HUES48 (cell line): Measurements from ENCODE around the gene CRIP3.

Experiments used
- H3K27ac ChIP-seq: one replicate; pipeline ENCODE4 v1.7.0; 2013; ENCODE audit warnings: low read depth, low read length, inconsistent platforms
- H3K27me3 ChIP-seq: 2 replicates; pipeline ENCODE4 v1.6.1; 2013; ENCODE audit warnings: mild to moderate bottlenecking, low read length; ENCODE audit not compliant: control insufficient read depth, insufficient read depth
- H3K36me3 ChIP-seq: 2 replicates; pipeline ENCODE4 v1.6.1; 2013; ENCODE audit warnings: low read length; ENCODE audit not compliant: control insufficient read depth, insufficient read depth
- H3K4me1 ChIP-seq: 2 replicates; pipeline ENCODE4 v1.6.1; 2013; ENCODE audit warnings: mild to moderate bottlenecking, low read length; ENCODE audit not compliant: control insufficient read depth, insufficient read depth
- H3K4me3 ChIP-seq: 2 replicates; pipeline ENCODE4 v1.5.1; 2013; ENCODE audit warnings: mild to moderate bottlenecking, low read depth, low read length
- H3K9ac ChIP-seq: 2 replicates; pipeline ENCODE4 v1.6.1; 2013; ENCODE audit warnings: mild to moderate bottlenecking, low read depth, low read length, moderate library complexity
- H3K9me3 ChIP-seq: 2 replicates; pipeline ENCODE4 v1.6.1; 2013; ENCODE audit warnings: low read length; ENCODE audit not compliant: control insufficient read depth, insufficient read depth

CRIP3 gene

GRCh38 chr6:43271103-43271815, 37.4 kb downstream of the CRIP3 start:
- H3K4me3 ChIP-seq = no peak overlapping the region
- H3K27me3 ChIP-seq = peaks cover 82% of the 10 kb centered on the region
- H3K27ac ChIP-seq = no peak overlapping the region
- peaks cover 18% of the 10 kb centered on the region for H3K4me1 ChIP-seq
- no peaks in the 10 kb centered on the region for H3K36me3 ChIP-seq
- no peak overlapping the region for H3K9ac ChIP-seq
- H3K9me3 ChIP-seq = no peaks in the 10 kb centered on the region

DNA sequence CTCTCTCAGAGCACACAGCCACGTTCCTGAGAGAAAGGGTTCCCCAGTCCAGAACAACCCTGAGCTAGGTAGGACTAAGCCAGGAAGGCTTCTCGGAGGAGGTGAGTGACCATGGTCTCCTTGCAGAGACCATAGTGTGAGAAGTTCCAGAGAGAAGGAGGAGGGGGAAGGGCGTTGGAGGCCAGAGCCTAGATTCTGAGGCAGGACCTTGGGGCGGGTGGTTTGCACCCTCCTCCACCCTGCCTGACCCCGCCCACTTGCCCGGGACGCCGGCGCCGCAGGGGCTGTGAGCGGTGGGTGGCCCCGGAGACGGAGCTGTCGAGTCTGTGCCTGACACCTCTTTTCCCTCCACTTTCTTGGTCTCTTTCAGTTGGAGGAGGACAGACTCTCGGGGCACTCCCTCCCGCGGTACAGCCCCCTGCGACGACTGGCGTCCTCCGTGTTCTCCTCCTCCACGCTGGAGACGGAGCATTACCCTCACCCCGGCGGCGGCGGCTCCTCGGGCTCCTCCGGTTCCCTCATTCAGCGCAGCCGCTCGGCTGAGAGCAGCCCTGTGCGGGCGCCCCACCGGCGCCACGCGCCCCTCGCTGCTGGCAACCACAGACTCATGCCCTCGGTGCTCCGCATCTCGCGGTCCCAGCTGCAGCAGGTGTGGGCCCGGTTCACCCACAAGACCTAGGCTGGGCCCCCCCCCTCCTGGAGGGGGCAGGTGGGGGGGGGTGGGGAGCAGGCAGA, 39.2 kb downstream of the CRIP3 start:
- peaks cover 64% of the 10 kb centered on the region for H3K27me3 ChIP-seq
- no peaks in the 10 kb centered on the region for H3K9me3 ChIP-seq
- no peaks in the 10 kb centered on the region for H3K36me3 ChIP-seq
- no peak overlapping the region for H3K9ac ChIP-seq
- H3K4me3 ChIP-seq = peak overlapping the region; percentile 42; the same call in 1 of the 2 replicates
- H3K4me1 ChIP-seq = peaks cover 14% of the 10 kb centered on the region
- H3K27ac ChIP-seq = no peak overlapping the region

GRCh38 chr6:43268782-43269272, 39.8 kb downstream of the CRIP3 start:
- Histone ChIP-seq H3K4me1 (peaks cover 14% of the 10 kb centered on the region), H3K27me3 (peaks cover 58% of the 10 kb centered on the region), H3K27ac (no peak overlapping the region), H3K9ac (no peak overlapping the region), H3K4me3 (no peak overlapping the region), H3K36me3 (no peaks in the 10 kb centered on the region), H3K9me3 (no peaks in the 10 kb centered on the region)

DNA sequence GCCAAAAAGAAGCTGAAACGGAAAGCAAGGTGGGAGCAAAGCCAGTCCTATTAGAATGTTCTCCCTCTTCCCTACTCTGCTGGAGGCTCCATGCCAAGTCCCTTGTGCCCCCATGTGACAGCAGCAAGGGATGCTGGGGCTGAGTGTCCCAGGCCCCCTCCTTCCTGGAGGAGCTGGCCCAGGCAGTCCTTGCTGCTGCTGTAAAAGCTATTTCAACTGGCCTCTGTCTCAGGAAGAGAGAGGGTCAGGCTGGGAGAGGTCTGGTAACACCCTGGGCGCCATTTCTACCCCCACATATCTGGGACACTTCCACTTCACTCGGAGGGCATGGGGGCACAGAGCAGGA, 40.3 kb downstream of the CRIP3 start:
- Histone ChIP-seq H3K36me3 (no peaks in the 10 kb centered on the region), H3K27me3 (peaks cover 53% of the 10 kb centered on the region), H3K4me1 (peaks cover 14% of the 10 kb centered on the region), H3K4me3 (no peak overlapping the region), H3K9ac (no peak overlapping the region), H3K9me3 (no peaks in the 10 kb centered on the region), H3K27ac (no peak overlapping the region)

DNA sequence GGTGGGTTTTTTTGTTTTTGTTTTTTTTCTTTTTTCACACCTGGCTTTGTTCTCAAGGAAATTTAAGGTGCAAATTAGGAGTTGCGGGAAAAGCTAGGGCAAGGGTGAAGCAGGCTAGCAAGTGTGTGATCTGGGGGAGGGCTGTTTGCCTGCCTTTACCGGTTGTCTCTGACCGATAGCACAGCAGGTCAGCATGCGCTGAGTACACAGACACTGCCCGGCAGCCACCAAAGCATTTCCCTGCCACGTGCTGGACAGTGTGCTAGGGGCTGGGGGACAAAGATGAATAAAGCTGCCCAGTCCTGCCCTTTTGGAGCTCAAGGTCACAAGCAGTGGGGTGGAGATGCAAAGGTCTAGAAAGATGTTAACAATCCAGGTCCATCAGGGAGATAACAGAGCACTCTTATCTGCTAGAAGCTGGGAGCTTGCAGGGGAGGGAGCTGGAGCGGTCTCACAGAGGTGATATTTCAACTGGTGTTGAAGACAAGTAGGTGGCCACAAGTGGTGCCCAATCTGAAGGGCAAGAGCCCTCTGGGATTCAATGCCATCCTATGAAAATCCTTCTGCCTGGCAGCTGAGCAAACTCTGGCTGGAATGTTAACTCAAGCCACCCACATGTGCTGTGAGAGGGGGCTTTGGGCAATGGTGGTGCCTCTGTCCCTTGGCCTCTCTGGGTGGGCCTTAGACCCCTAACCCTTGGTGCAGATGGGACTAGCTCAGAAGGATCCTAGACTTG, 40.8 kb downstream of the CRIP3 start:
- Histone ChIP-seq H3K4me1 (peaks cover 14% of the 10 kb centered on the region), H3K9me3 (no peaks in the 10 kb centered on the region), H3K36me3 (no peaks in the 10 kb centered on the region), H3K27me3 (peaks cover 48% of the 10 kb centered on the region), H3K4me3 (no peak overlapping the region), H3K27ac (peak overlapping the region; percentile 31), H3K9ac (no peak overlapping the region)

GRCh38 chr6:43265564-43265963, 43.1 kb downstream of the CRIP3 start:
- Histone ChIP-seq H3K36me3 (no peaks in the 10 kb centered on the region), H3K27me3 (peaks cover 30% of the 10 kb centered on the region), H3K4me3 (no peak overlapping the region), H3K4me1 (peaks cover 13% of the 10 kb centered on the region), H3K27ac (no peak overlapping the region), H3K9me3 (no peaks in the 10 kb centered on the region), H3K9ac (no peak overlapping the region)

DNA sequence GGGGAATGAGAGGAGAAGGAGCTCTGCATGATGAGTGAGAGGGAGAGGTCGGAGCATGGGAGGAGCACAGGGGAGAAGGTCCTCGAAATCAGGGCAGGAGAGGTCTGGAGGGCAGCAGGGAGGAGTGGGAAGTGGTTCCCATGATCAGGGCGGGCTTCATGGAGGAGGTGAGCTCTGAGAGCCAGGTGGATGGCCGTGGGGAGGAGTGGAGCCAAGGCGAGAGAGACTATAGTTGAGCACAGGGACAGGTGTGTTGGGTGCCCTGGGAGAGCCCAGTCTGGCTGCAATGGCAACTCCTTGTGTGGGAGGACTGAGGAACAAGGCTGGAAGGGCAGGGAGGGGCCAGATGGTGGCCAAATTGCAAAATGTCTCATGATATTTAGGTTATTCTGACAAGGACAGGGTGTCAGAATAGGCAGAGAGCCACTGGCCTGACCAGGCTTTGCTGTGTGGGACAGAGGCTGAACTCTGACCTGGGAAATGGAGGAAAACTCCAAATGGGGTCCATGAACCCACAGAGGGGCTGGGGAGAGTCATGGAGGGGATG, 44.0 kb downstream of the CRIP3 start:
- Histone ChIP-seq H3K9me3 (no peaks in the 10 kb centered on the region), H3K9ac (no peak overlapping the region), H3K27me3 (peaks cover 21% of the 10 kb centered on the region), H3K27ac (no peak overlapping the region), H3K4me1 (peaks cover 12% of the 10 kb centered on the region), H3K36me3 (no peaks in the 10 kb centered on the region), H3K4me3 (no peak overlapping the region)

DNA sequence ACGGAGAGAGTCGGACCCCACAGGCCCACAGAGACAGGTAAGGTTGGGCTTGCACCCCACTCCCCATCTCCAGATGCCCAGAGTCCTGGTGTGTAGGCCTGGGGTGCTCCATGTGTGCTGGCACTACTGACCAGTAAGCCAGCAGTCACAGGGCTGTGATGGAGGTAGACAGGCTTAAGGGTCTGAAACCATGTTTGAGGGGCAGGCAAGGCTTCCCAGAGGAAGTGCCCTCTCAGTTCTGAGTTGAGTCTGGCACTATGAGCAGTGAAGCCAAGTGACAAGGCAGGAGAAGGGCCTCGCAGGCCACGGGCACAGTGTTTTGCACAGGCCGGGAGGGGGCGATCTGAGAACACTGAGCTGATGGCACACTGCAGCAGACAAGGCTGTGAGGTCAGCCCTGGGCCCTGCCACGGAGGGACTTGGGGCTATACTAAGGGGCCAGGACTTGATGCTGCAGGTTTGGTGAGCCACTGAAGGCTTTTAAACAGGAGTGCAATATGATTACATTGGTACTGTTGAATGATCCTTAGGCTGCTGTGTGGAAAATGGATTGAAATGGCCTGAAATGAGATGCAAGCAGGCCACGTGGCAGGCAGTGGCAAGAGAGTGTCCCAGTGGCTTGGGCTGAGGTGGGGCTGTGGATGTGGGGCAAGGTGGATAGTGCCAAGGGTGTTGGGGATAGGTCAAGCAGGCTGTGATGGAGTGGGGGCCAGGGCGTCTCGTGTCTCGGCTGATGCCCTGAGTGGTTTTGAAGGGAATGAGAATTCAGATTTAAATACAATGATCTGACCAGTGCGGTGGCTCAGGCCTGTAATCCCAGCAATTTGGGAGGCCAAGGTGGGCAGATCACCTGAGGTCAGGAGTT, 45.1 kb downstream of the CRIP3 start:
- no peak overlapping the region for H3K4me3 ChIP-seq
- no peak overlapping the region for H3K27ac ChIP-seq
- H3K27me3 ChIP-seq = peaks cover 10% of the 10 kb centered on the region
- H3K9me3 ChIP-seq = no peaks in the 10 kb centered on the region
- H3K4me1 ChIP-seq = peaks cover 12% of the 10 kb centered on the region
- H3K36me3 ChIP-seq = no peaks in the 10 kb centered on the region
- H3K9ac ChIP-seq = no peak overlapping the region

DNA sequence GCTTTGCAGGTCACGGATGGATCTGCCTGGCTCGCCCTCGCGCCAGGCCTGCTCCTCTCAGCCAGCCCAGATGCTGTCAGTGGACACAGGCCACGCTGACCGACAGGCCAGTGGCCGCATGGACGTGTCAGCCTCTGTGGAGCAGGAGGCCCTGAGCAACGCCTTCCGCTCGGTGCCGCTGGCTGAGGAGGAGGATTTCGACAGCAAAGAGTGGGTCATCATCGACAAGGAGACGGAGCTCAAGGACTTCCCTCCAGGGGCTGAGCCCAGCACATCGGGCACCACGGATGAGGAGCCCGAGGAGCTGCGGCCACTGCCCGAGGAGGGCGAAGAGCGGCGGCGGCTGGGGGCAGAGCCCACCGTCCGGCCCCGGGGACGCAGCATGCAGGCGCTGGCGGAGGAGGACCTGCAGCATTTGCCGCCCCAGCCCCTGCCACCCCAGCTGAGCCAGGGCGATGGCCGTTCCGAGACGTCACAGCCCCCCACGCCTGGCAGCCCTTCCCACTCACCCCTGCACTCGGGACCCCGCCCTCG, 45.8 kb downstream of the CRIP3 start:
- no peak overlapping the region for H3K27ac ChIP-seq
- H3K4me1 ChIP-seq = peaks cover 10% of the 10 kb centered on the region
- no peaks in the 10 kb centered on the region for H3K9me3 ChIP-seq
- no peak overlapping the region for H3K4me3 ChIP-seq
- no peaks in the 10 kb centered on the region for H3K36me3 ChIP-seq
- peaks cover 3% of the 10 kb centered on the region for H3K27me3 ChIP-seq
- no peak overlapping the region for H3K9ac ChIP-seq
